GM21737 (cell line): ENCODE data around the gene CBLB.
"Not testable (repeated sequence)": the region's sequence is repeated elsewhere in the genome, so short reads cannot be mapped to it uniquely, and the experiment has no call there.

ENCODE experiments used
- ATAC-seq: cut with Tn5 transposase; IDR thresholded peaks from one replicate; pipeline ENCODE4 v1.9.1; 2021; ENCODE audit warnings: mild to moderate bottlenecking, moderate library complexity; ENCODE audit not compliant: unreplicated experiment

Gene CBLB

DNA sequence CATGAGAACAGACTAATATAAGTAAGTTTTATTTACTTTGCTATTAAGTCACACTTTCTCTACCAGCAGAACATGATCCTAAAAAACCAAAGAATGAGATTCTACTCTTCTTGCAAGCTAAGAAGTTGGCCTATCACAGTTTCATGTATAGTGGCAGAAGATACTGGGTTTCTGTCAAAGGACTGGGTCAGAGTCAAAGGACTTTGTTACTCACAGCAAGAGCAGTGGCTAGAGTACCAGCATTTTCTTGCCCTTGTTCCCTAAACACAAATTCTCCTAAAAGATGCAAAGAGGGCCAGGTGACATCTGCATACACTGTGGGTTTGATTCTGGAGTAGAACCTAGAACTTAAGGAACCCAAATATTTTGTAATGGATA is 105.2 kb downstream of the CBLB start:
- ATAC-seq = no peak

- no peak for ATAC-seq
Measured at GRCh38 chr3:105762749-105763658, 105.8 kb downstream of the CBLB start.

DNA sequence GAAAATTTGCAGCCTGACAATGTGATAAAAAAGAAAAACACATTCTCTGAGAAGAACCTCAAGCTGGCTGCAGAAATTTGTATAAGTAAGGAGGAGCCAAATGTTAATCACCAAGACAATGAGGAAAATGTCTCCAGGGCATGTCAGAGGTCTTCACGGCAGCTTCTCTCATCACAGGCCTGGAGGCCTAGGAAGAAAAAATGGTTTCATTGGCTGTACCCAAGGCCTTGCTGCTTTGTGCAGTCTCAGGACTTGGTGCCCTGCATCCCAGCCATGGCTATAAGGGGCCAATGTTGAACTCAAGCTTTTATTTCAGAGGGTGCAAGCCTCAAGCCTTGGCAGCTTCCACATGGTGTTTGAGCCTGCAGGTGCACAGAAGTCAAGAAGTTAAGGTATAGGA is 106.6 kb downstream of the CBLB start:
- not testable (repeated sequence) for ATAC-seq

GRCh38 chr3:105759442-105760078 is 109.3 kb downstream of the CBLB start:
- no peak for ATAC-seq

DNA sequence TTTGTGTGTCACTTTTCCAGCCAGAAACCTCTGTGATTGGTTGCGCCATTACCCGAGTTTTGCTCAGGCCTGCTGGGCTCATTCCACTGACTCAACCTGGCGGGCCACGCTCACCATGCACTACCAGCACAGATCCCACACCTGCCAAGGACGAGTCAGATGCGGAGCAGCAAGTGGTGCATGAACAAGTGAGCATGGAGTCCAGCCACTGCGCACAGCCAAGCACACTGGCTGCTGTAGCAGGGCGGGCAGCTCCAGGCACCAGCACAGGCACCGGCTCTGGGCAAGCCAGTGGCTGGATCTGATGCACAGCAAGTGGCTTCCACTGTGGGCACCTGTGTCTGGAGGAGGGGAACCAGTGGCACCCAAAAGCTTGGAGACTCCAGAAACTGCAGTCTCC is 110.4 kb downstream of the CBLB start:
- no peak for ATAC-seq

GRCh38 chr3:105755121-105755886 is 113.5 kb downstream of the CBLB start:
- no peak for ATAC-seq

GRCh38 chr3:105752791-105753415 is 115.9 kb downstream of the CBLB start:
- ATAC-seq = no peak

GRCh38 chr3:105747696-105748095 is 121.1 kb downstream of the CBLB start:
- no peak for ATAC-seq

DNA sequence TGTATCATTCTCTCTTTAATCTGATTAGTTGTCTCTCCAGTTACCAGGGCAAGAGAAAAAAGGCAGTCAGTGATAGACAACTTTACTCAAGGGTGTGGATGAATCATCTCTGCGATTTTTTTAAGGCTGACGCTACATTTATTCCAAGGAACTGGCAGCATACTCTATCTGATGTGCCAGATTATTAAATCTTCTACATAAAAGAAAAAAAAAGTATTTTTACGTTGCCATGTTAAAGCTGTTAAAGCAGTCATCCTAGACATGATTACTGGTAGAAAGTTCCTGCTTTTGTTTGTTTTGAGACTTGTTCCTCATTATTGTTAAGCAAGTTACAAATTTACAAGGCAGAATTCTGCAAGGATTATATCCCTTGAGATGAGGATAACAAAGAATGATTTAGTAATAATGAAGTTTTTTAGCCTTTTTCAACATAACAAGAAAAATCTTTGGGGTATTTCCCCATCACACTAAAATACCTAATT is 121.7 kb downstream of the CBLB start:
- no peak for ATAC-seq

GRCh38 chr3:105746231-105746996 is 122.4 kb downstream of the CBLB start:
- ATAC-seq = peak; percentile 80

GRCh38 chr3:105745046-105745445 is 123.8 kb downstream of the CBLB start:
- no peak for ATAC-seq

GRCh38 chr3:105744202-105744601 is 124.6 kb downstream of the CBLB start:
- ATAC-seq = no peak

GRCh38 chr3:105733356-105733755 is 135.5 kb downstream of the CBLB start:
- ATAC-seq = no peak

GRCh38 chr3:105731686-105732085 is 137.1 kb downstream of the CBLB start:
- ATAC-seq = no peak

GRCh38 chr3:105730801-105731354 is 137.9 kb downstream of the CBLB start:
- ATAC-seq = no peak

- no peak for ATAC-seq
Measured at GRCh38 chr3:105729667-105730066, 139.1 kb downstream of the CBLB start.

DNA sequence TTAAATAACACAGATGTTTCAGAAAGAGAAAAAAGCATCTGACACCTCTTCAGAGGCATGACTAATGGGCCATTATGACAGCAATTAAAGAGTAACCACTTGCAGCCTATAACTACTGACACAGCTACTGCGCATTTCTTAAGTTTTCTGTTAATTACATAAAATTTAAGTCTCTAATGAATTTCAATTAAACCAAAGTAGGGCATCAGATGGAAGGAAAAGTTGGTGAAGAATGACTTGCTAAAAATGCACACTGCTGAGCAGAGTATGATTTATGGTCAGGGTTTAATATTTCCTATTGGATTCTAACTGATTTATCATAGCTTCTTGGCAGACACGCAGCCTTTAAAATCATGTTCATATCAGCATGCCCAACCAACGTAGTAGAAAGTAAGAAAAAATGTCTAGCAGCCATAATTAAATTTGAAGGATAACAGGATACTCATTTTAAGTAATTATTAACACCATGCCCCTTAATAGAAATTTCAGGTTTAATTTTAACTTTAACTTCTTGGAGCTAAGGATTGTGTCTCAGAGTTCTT is 140.0 kb downstream of the CBLB start:
- ATAC-seq = no peak

DNA sequence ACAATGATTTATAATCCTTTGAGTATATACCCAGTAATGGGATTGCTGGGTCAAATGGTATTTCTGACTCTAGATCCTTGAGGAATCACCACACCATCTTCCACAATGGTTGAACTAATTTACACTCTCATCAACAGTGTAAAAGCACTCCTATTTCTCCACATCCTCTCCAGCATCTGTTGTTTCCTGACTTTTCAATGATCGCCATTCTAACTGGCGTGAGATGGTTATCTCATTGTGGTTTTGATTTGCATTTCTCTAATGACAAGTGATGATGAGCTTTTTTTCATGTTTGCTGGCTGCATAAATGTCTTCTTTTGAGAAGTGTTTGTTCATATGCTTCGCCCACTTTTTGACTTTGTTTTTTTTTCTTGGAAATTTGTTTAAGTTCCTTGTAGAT is 141.8 kb downstream of the CBLB start:
- ATAC-seq = not testable (repeated sequence)

- ATAC-seq = peak; percentile 100
Measured at GRCh38 chr3:105722943-105723556, 145.8 kb downstream of the CBLB start.
